ENCODE results near the gene RNU1-3.
"Not testable (repeated sequence)": the region's sequence is repeated elsewhere in the genome, so short reads cannot be mapped to it uniquely, and the experiment has no call there.

The RNU1-3 gene

DNA sequence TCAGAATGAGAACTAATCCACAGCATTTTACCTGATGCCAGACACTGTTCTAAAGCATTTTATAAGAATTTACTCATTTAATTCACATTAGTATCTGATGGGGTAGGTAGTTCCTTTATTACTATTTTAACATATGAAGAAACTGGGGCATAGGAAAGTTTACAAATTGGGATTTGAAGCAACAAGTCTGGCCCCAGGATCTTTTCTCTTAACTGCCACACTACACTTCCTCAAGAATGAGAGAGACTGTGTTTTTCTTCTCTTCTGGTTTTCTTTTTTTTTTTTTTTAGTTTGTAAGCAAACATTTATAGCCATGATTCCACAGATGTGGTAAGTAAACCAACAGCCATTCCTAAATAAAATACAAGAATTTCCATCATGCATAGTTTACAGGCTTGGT is 16.1 kb upstream of the RNU1-3 start:
- H3K27me3 ChIP-seq (ENCODE audit: control insufficient read depth in 2 of 2, insufficient read depth in 2 of 2, low read length in 2 of 2); H3K9ac ChIP-seq (ENCODE audit: low read depth in 1 of 2, low read length in 2 of 2); H3K9me3 ChIP-seq (ENCODE audit: control insufficient read depth in 2 of 2, low read length in 2 of 2); H3K27ac ChIP-seq (ENCODE audit: low read depth in 2 of 2, low read length in 2 of 2); H3K4me1 ChIP-seq (ENCODE audit: control insufficient read depth in 2 of 2, insufficient read depth in 2 of 2, low read length in 2 of 2); H3K4me3 ChIP-seq (ENCODE audit: low read length in 2 of 2); H3K36me3 ChIP-seq (ENCODE audit: control insufficient read depth in 2 of 2, insufficient read depth in 2 of 2, low read length in 2 of 2): not testable (repeated sequence)

- not testable (repeated sequence) for H3K36me3 ChIP-seq (ENCODE audit: control insufficient read depth in 2 of 2, insufficient read depth in 2 of 2, low read length in 2 of 2); H3K27ac ChIP-seq (ENCODE audit: low read depth in 2 of 2, low read length in 2 of 2); H3K4me3 ChIP-seq (ENCODE audit: low read length in 2 of 2); H3K27me3 ChIP-seq (ENCODE audit: control insufficient read depth in 2 of 2, insufficient read depth in 2 of 2, low read length in 2 of 2); H3K9ac ChIP-seq (ENCODE audit: low read depth in 1 of 2, low read length in 2 of 2); H3K9me3 ChIP-seq (ENCODE audit: control insufficient read depth in 2 of 2, low read length in 2 of 2); H3K4me1 ChIP-seq (ENCODE audit: control insufficient read depth in 2 of 2, insufficient read depth in 2 of 2, low read length in 2 of 2)
Measured at GRCh38 chr1:16680366-16680765, 13.6 kb upstream of the RNU1-3 start.

DNA sequence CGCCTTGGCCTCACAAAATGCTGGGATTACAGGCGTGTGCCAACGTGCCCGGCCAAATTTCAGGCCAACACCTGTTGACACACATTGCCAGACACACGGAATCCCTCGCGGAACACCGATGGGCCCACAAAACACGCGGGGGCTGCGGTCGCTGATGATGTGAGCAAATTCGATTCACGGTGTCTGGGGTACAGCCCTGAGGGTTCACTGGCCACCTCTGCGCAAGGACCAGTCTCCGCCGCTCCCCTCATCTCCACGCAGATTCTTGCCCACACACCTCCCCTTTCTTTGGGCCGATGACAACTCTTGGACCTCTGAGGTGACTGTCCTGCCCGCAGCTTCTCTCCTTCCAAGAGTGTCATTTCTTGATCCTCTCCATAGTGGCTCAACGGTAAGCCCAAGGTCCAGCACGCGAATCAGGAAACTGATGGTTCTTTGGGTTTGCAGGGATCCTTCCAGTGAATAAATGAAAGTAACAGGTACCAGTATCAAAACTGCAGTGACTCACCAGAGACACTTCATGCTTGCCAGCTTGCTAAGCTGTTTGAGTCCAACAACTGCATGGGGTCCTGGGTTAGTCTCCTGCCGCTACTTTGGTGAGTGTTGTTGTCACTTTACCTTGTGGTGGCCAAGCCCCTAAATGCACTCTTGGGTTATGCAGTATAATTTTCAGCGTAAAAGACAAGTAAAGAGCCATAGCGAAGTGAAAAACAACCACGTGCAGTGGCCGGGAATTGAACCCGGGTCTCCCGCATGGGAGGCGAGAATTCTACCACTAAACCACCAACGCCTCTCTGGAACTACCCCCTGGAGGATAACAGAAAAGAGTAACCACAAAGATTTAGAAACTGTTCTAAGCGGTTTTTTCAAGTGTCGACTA is 11.0 kb upstream of the RNU1-3 start:
- no peaks in the 10 kb centered on the region for H3K36me3 ChIP-seq (ENCODE audit: control insufficient read depth in 2 of 2, insufficient read depth in 2 of 2, low read length in 2 of 2)
- no peak overlapping the region for H3K9ac ChIP-seq (ENCODE audit: low read depth in 1 of 2, low read length in 2 of 2)
- H3K27ac ChIP-seq (ENCODE audit: low read depth in 2 of 2, low read length in 2 of 2): no peak overlapping the region
- H3K9me3 ChIP-seq (ENCODE audit: control insufficient read depth in 2 of 2, low read length in 2 of 2): no peaks in the 10 kb centered on the region
- no peak overlapping the region for H3K4me3 ChIP-seq (ENCODE audit: low read length in 2 of 2)
- H3K4me1 ChIP-seq (ENCODE audit: control insufficient read depth in 2 of 2, insufficient read depth in 2 of 2, low read length in 2 of 2): no peaks in the 10 kb centered on the region
- no peaks in the 10 kb centered on the region for H3K27me3 ChIP-seq (ENCODE audit: control insufficient read depth in 2 of 2, insufficient read depth in 2 of 2, low read length in 2 of 2)

GRCh38 chr1:16676661-16677523 is 10.1 kb upstream of the RNU1-3 start:
- H3K4me3 ChIP-seq (ENCODE audit: low read length in 2 of 2); H3K9me3 ChIP-seq (ENCODE audit: control insufficient read depth in 2 of 2, low read length in 2 of 2); H3K27ac ChIP-seq (ENCODE audit: low read depth in 2 of 2, low read length in 2 of 2); H3K4me1 ChIP-seq (ENCODE audit: control insufficient read depth in 2 of 2, insufficient read depth in 2 of 2, low read length in 2 of 2); H3K27me3 ChIP-seq (ENCODE audit: control insufficient read depth in 2 of 2, insufficient read depth in 2 of 2, low read length in 2 of 2); H3K9ac ChIP-seq (ENCODE audit: low read depth in 1 of 2, low read length in 2 of 2); H3K36me3 ChIP-seq (ENCODE audit: control insufficient read depth in 2 of 2, insufficient read depth in 2 of 2, low read length in 2 of 2): not testable (repeated sequence)

GRCh38 chr1:16675118-16675510 is 8.4 kb upstream of the RNU1-3 start:
- H3K27ac ChIP-seq (ENCODE audit: low read depth in 2 of 2, low read length in 2 of 2); H3K4me3 ChIP-seq (ENCODE audit: low read length in 2 of 2); H3K9ac ChIP-seq (ENCODE audit: low read depth in 1 of 2, low read length in 2 of 2): not testable (repeated sequence)

GRCh38 chr1:16673976-16674375 is 7.2 kb upstream of the RNU1-3 start:
- H3K27ac ChIP-seq (ENCODE audit: low read depth in 2 of 2, low read length in 2 of 2); H3K9me3 ChIP-seq (ENCODE audit: control insufficient read depth in 2 of 2, low read length in 2 of 2); H3K4me1 ChIP-seq (ENCODE audit: control insufficient read depth in 2 of 2, insufficient read depth in 2 of 2, low read length in 2 of 2); H3K9ac ChIP-seq (ENCODE audit: low read depth in 1 of 2, low read length in 2 of 2); H3K4me3 ChIP-seq (ENCODE audit: low read length in 2 of 2); H3K36me3 ChIP-seq (ENCODE audit: control insufficient read depth in 2 of 2, insufficient read depth in 2 of 2, low read length in 2 of 2); H3K27me3 ChIP-seq (ENCODE audit: control insufficient read depth in 2 of 2, insufficient read depth in 2 of 2, low read length in 2 of 2): not testable (repeated sequence)

More at GRCh38 chr1:16675118-16675510, 8.4 kb upstream of the RNU1-3 start:
- H3K27me3 ChIP-seq (ENCODE audit: control insufficient read depth in 2 of 2, insufficient read depth in 2 of 2, low read length in 2 of 2); H3K9me3 ChIP-seq (ENCODE audit: control insufficient read depth in 2 of 2, low read length in 2 of 2); H3K4me1 ChIP-seq (ENCODE audit: control insufficient read depth in 2 of 2, insufficient read depth in 2 of 2, low read length in 2 of 2); H3K36me3 ChIP-seq (ENCODE audit: control insufficient read depth in 2 of 2, insufficient read depth in 2 of 2, low read length in 2 of 2): not testable (repeated sequence)

- H3K9me3 ChIP-seq (ENCODE audit: control insufficient read depth in 2 of 2, low read length in 2 of 2); H3K27ac ChIP-seq (ENCODE audit: low read depth in 2 of 2, low read length in 2 of 2); H3K36me3 ChIP-seq (ENCODE audit: control insufficient read depth in 2 of 2, insufficient read depth in 2 of 2, low read length in 2 of 2); H3K27me3 ChIP-seq (ENCODE audit: control insufficient read depth in 2 of 2, insufficient read depth in 2 of 2, low read length in 2 of 2); H3K4me1 ChIP-seq (ENCODE audit: control insufficient read depth in 2 of 2, insufficient read depth in 2 of 2, low read length in 2 of 2); H3K4me3 ChIP-seq (ENCODE audit: low read length in 2 of 2); H3K9ac ChIP-seq (ENCODE audit: low read depth in 1 of 2, low read length in 2 of 2): not testable (repeated sequence)
Measured at GRCh38 chr1:16665836-16666235, 912 bp downstream of the RNU1-3 start.

- not testable (repeated sequence) for H3K27me3 ChIP-seq (ENCODE audit: control insufficient read depth in 2 of 2, insufficient read depth in 2 of 2, low read length in 2 of 2); H3K9ac ChIP-seq (ENCODE audit: low read depth in 1 of 2, low read length in 2 of 2); H3K4me1 ChIP-seq (ENCODE audit: control insufficient read depth in 2 of 2, insufficient read depth in 2 of 2, low read length in 2 of 2); H3K27ac ChIP-seq (ENCODE audit: low read depth in 2 of 2, low read length in 2 of 2); H3K36me3 ChIP-seq (ENCODE audit: control insufficient read depth in 2 of 2, insufficient read depth in 2 of 2, low read length in 2 of 2); H3K4me3 ChIP-seq (ENCODE audit: low read length in 2 of 2); H3K9me3 ChIP-seq (ENCODE audit: control insufficient read depth in 2 of 2, low read length in 2 of 2)
Measured at GRCh38 chr1:16658234-16658633, 8.5 kb downstream of the RNU1-3 start.

GRCh38 chr1:16656981-16657683 is 9.6 kb downstream of the RNU1-3 start:
- H3K9ac ChIP-seq (ENCODE audit: low read depth in 1 of 2, low read length in 2 of 2); H3K27me3 ChIP-seq (ENCODE audit: control insufficient read depth in 2 of 2, insufficient read depth in 2 of 2, low read length in 2 of 2); H3K4me3 ChIP-seq (ENCODE audit: low read length in 2 of 2); H3K27ac ChIP-seq (ENCODE audit: low read depth in 2 of 2, low read length in 2 of 2); H3K9me3 ChIP-seq (ENCODE audit: control insufficient read depth in 2 of 2, low read length in 2 of 2); H3K36me3 ChIP-seq (ENCODE audit: control insufficient read depth in 2 of 2, insufficient read depth in 2 of 2, low read length in 2 of 2); H3K4me1 ChIP-seq (ENCODE audit: control insufficient read depth in 2 of 2, insufficient read depth in 2 of 2, low read length in 2 of 2): not testable (repeated sequence)

DNA sequence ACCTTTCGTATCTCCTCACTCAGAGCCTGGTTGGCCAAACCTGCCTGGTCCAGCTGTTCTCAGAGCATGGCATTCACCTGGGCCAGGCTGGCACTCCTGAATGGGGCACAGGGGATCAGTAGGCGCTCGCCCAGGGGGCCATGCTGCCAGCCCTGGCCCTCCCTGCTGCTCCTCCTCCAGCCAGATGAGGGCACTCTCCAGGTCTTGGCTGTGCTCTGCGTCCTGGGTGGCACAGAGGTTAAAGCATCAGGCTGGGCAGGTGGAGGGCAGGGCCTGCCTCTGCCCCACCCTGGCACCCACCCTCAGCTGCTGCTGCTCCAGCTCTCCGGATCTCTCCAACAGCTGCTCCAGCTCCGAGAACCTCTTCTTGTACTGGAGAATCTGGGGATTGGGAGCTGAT is 10.2 kb downstream of the RNU1-3 start:
- not testable (repeated sequence) for H3K4me3 ChIP-seq (ENCODE audit: low read length in 2 of 2); H3K27ac ChIP-seq (ENCODE audit: low read depth in 2 of 2, low read length in 2 of 2); H3K9me3 ChIP-seq (ENCODE audit: control insufficient read depth in 2 of 2, low read length in 2 of 2); H3K36me3 ChIP-seq (ENCODE audit: control insufficient read depth in 2 of 2, insufficient read depth in 2 of 2, low read length in 2 of 2); H3K27me3 ChIP-seq (ENCODE audit: control insufficient read depth in 2 of 2, insufficient read depth in 2 of 2, low read length in 2 of 2); H3K9ac ChIP-seq (ENCODE audit: low read depth in 1 of 2, low read length in 2 of 2); H3K4me1 ChIP-seq (ENCODE audit: control insufficient read depth in 2 of 2, insufficient read depth in 2 of 2, low read length in 2 of 2)

Data from mucosa of rectum (tissue), 2 donors.